HepG2 (cell line): ENCODE results near the gene RAPGEF2.

ENCODE experiments used
- CBX5 ChIP-seq: sonication (generic); formaldehyde crosslinking; IDR thresholded peaks from 2 replicates; pipeline ENCODE4 v1.4.0; 2020; ENCODE audit warnings: missing genetic modification reagents, borderline replicate concordance
- EHMT2 ChIP-seq: fragments of 200-600 bp; sonication (generic); IDR thresholded peaks from 2 replicates; pipeline ENCODE4 v1.7.0; 2017; ENCODE audit warnings: antibody characterized with exemption, low read depth, low read length, borderline replicate concordance
- ERF ChIP-seq: IDR thresholded peaks from 2 replicates; pipeline ENCODE4 v1.6.1; 2018; ENCODE audit warnings: missing biosample characterization, missing genetic modification reagents
- EZH2 ChIP-seq: conservative IDR thresholded peaks from 2 replicates; pipeline ENCODE4 v1.6.1; 2012; ENCODE audit warnings: mild to moderate bottlenecking, low read depth, low read length, moderate library complexity
- HCFC1 ChIP-seq: fragments of 150-350 bp; IDR thresholded peaks from 2 replicates; pipeline ENCODE4 v1.6.1; 2014; ENCODE audit warnings: low read depth, low read length
- NFE2L1 ChIP-seq: sonication (generic); formaldehyde crosslinking; IDR thresholded peaks from 2 replicates; pipeline ENCODE4 v1.4.0; 2020; ENCODE audit warnings: missing genetic modification reagents, mild to moderate bottlenecking, borderline replicate concordance
- POLR2AphosphoS5 ChIP-seq: IDR thresholded peaks from 2 replicates; pipeline ENCODE4 v1.6.1; 2012; ENCODE audit warnings: low read depth, low read length
- TOE1 ChIP-seq: sonication (generic); formaldehyde crosslinking; IDR thresholded peaks from 2 replicates; pipeline ENCODE4 v1.4.0; 2020; ENCODE audit warnings: mild to moderate bottlenecking, missing genetic modification reagents
- ZNF263 ChIP-seq: sonication (generic); formaldehyde crosslinking; IDR thresholded peaks from 2 replicates; pipeline ENCODE4 v1.4.0; 2020; ENCODE audit warnings: missing genetic modification reagents
- TF ChIP-seq, protein P1 (sequence below): sonication (generic); formaldehyde crosslinking; IDR thresholded peaks from 2 replicates; pipeline ENCODE4 v1.5.0; 2020; ENCODE audit warnings: mild to moderate bottlenecking, missing genetic modification reagents, moderate library complexity
- TF ChIP-seq, protein P2 (sequence below), 2 experiments: sonication (generic) in 1 of 2; formaldehyde crosslinking in 1 of 2; IDR thresholded peaks; 2 replicates each; pipeline versions ENCODE4 v1.5.1 to v1.6.1; 2011 to 2020; ENCODE audit warnings: borderline replicate concordance in 1 of 2, low read depth in 1 of 2, low read length in 1 of 2, mild to moderate bottlenecking in 1 of 2, missing genetic modification reagents in 1 of 2, moderate library complexity in 1 of 2

DNA sequence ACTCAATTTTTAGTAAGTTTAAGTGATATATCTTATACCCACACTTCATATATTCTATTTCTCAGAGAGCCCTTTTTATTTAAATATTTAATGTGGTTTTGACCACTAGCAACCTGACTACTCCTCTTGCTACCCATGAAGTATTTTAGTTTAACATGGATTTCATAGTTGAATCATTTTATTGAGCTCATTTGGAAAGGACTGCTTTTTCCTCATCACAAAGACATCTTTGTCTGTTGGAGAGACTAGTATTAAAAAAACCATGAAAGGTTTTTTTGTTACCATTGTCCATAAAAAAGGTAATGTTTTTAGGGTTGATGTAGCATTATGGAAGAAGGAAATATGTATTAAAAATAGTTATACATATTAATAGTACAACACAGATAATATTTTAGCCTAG, 139.5 kb downstream of the RAPGEF2 start:
- TF ChIP-seq, protein P1, sequence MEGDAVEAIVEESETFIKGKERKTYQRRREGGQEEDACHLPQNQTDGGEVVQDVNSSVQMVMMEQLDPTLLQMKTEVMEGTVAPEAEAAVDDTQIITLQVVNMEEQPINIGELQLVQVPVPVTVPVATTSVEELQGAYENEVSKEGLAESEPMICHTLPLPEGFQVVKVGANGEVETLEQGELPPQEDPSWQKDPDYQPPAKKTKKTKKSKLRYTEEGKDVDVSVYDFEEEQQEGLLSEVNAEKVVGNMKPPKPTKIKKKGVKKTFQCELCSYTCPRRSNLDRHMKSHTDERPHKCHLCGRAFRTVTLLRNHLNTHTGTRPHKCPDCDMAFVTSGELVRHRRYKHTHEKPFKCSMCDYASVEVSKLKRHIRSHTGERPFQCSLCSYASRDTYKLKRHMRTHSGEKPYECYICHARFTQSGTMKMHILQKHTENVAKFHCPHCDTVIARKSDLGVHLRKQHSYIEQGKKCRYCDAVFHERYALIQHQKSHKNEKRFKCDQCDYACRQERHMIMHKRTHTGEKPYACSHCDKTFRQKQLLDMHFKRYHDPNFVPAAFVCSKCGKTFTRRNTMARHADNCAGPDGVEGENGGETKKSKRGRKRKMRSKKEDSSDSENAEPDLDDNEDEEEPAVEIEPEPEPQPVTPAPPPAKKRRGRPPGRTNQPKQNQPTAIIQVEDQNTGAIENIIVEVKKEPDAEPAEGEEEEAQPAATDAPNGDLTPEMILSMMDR: no peak
- TF ChIP-seq EHMT2 (no peak), POLR2AphosphoS5 (no peak), HCFC1 (no peak), ZNF263 (CRISPR knock-in tag) (no peak), EZH2 (no peak), CBX5 (CRISPR knock-in tag) (no peak), NFE2L1 (CRISPR knock-in tag) (no peak), TOE1 (no peak), ERF (no peak)
- TF ChIP-seq, protein P2, sequence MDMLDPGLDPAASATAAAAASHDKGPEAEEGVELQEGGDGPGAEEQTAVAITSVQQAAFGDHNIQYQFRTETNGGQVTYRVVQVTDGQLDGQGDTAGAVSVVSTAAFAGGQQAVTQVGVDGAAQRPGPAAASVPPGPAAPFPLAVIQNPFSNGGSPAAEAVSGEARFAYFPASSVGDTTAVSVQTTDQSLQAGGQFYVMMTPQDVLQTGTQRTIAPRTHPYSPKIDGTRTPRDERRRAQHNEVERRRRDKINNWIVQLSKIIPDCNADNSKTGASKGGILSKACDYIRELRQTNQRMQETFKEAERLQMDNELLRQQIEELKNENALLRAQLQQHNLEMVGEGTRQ (IDR thresholded peaks at IDR 0.05; ENCODE audit: low read depth, low read length): no peak
- TF ChIP-seq, protein P2 (CRISPR knock-in tag; IDR thresholded peaks at IDR 0.05; ENCODE audit: borderline replicate concordance): no peak
